Body of pancreas (tissue), 4 donors: ENCODE measurements around the gene LRRC8A. TPM values are rescaled to one million over a fixed set of nuclear protein-coding genes. Genes with fewer than 3 reads are reported as not detected.
"Not testable (repeated sequence)": the region's sequence is repeated elsewhere in the genome, so short reads cannot be mapped to it uniquely, and the experiment has no call there.

Experiments used
- ATAC-seq: fragments of 150-250 bp; one replicate; pipeline ENCODE4 v1.9.1; 2016
- DNase-seq, 4 donors: peaks; one replicate each; pipeline ENCODE4 v3.0.0-alpha.2; 2019
- H3K27ac ChIP-seq, 4 donors: fragments of 200-600 bp; sonication (generic); 1 replicate in 3 of 4; 2 replicates in 1 of 4; pipeline versions ENCODE4 v1.5.1 to v1.6.1; 2016 to 2019; ENCODE audit warnings: mild to moderate bottlenecking in 1 of 4, mixed read lengths in 1 of 4, moderate library complexity in 1 of 4
- H3K27me3 ChIP-seq, 2 donors: fragments of 200-600 bp; sonication (generic); one replicate each; pipeline ENCODE4 v1.6.0; 2016; ENCODE audit warnings: mild to moderate bottlenecking in 1 of 2
- H3K36me3 ChIP-seq, 2 donors: fragments of 200-600 bp; sonication (generic); replicated peaks in 1 of 2; 2 replicates each; pipeline ENCODE4 v1.5.1; 2016; ENCODE audit warnings: low read depth in 2 of 2; ENCODE audit not compliant: insufficient read depth in 1 of 2
- H3K4me1 ChIP-seq: fragments of 200-600 bp; sonication (generic); one replicate; pipeline ENCODE4 v1.6.0; 2016
- H3K4me3 ChIP-seq, 2 donors: fragments of 200-600 bp; sonication (generic); 1 replicate in 1 of 2; 2 replicates in 1 of 2; pipeline ENCODE4 v1.5.1; 2016 to 2019
- H3K9me3 ChIP-seq, 3 donors: fragments of 200-600 bp; sonication (generic); 1 replicate in 2 of 3; 2 replicates in 1 of 3; pipeline ENCODE4 v1.5.1; 2016
- POLR2A ChIP-seq, 3 donors: fragments of 450-650 bp; IDR thresholded peaks; one replicate each; pipeline ENCODE4 v1.6.1; 2016; ENCODE audit warnings: antibody characterized with exemption in 3 of 3, mild to moderate bottlenecking in 2 of 3
- WGBS, 2 donors: methylation state at CpG; one replicate each; pipeline ENCODE4 v1.1.5; 2017; 5-methylcytosine and 5-hydroxymethylcytosine counted together
- intact Hi-C: fragments of 100-400 bp; cut with DNase I; formaldehyde crosslinking; loops from one replicate; pipeline ENCODE4 v1.15.1; 2023
- total RNA-seq, 2 donors: library from RNA; depleted of rRNA; stranded (reverse); fragments of >200 nt; gene quantifications; one replicate each; pipeline ENCODE4 v1.1.0, GENCODE V29; 2016
- TF ChIP-seq, protein P1 (sequence below), 7 experiments: fragments of 450-650 bp in 4 of 7; fragments of 200-600 bp in 3 of 7; sonication (generic) in 3 of 7; IDR thresholded peaks; one replicate each; pipeline ENCODE4 v1.5.1; 2016 to 2019; ENCODE audit warnings: antibody characterized with exemption in 7 of 7

Gene LRRC8A
- total RNA-seq, 2 donors from 2014 or later: 21.0 to 23.7 TPM

DNA sequence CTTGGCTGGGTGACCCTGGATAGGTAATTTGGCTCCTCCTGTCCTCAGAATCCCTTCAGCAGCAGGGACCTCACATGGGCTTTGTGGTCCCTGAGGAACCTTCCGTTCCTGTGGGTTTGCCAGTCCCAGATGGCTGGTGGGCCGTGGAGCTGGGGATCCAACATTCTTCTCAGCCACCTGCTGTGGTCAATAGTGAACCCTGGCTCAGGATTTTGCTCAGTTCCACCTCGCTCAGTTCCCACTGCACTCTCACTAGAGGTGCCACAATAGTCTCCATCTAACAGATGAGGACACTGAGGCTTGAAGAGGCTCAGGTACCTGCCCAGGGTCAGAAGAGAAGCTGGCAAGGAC lies 35.3 kb upstream of the LRRC8A start:
- intact Hi-C loops: loop anchor here (5.0 kb wide), 1 partner anchor 81 kb away; no protein-coding TSS in a partner anchor
- WGBS, 2 donors: 92 to 94% methylated on average over 3 of the region's 3 CpGs
- DNase-seq: no peak

DNA sequence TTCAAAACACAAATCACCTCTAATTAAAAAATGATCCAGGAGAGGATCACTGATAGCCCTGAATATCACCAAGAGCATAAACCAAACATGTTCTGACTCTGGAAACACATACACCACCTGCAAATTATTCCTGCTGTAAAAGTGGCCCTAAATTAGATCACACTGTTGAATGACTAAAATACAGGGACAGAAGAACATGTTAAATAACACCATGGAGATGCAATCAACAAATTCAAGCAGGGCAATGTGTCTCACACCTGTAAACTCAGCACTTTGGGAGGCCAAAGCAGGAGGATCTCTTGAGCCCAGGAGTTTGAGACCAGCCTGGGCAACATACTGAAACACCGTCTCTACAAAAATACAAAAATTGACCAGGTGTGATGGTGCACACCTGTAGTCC lies 34.1 kb upstream of the LRRC8A start:
- intact Hi-C loops: loop anchor here (5.0 kb wide), 1 partner anchor 79 kb away; no protein-coding TSS in a partner anchor
- H3K27me3 ChIP-seq: no peaks in the 10 kb centered on the region
- H3K9me3 ChIP-seq: no peaks in the 10 kb centered on the region
- no peak overlapping the region for H3K4me3 ChIP-seq
- H3K4me1 ChIP-seq: peaks cover 23% of the 10 kb centered on the region
- H3K27ac ChIP-seq: no peak overlapping the region
- TF ChIP-seq, protein P1, sequence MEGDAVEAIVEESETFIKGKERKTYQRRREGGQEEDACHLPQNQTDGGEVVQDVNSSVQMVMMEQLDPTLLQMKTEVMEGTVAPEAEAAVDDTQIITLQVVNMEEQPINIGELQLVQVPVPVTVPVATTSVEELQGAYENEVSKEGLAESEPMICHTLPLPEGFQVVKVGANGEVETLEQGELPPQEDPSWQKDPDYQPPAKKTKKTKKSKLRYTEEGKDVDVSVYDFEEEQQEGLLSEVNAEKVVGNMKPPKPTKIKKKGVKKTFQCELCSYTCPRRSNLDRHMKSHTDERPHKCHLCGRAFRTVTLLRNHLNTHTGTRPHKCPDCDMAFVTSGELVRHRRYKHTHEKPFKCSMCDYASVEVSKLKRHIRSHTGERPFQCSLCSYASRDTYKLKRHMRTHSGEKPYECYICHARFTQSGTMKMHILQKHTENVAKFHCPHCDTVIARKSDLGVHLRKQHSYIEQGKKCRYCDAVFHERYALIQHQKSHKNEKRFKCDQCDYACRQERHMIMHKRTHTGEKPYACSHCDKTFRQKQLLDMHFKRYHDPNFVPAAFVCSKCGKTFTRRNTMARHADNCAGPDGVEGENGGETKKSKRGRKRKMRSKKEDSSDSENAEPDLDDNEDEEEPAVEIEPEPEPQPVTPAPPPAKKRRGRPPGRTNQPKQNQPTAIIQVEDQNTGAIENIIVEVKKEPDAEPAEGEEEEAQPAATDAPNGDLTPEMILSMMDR (IDR thresholded peaks at IDR 0.05): no peak
- TF ChIP-seq POLR2A (IDR thresholded peaks at IDR 0.05): no peak
- WGBS, 2 donors: 91 to 100% methylated on average over 1 of the region's 1 CpG
- no peak for ATAC-seq
- DNase-seq: no peak
- no peaks in the 10 kb centered on the region for H3K36me3 ChIP-seq

More for the DNA sequence above, 35.3 kb upstream of the LRRC8A start:
- Histone ChIP-seq H3K4me1 (peaks cover 12% of the 10 kb centered on the region), H3K36me3 (no peaks in the 10 kb centered on the region), H3K27me3 (no peaks in the 10 kb centered on the region), H3K4me3 (no peak overlapping the region), H3K9me3 (no peaks in the 10 kb centered on the region), H3K27ac (no peak overlapping the region)
- TF ChIP-seq POLR2A (IDR thresholded peaks at IDR 0.05): no peak
- TF ChIP-seq, protein P1 (IDR thresholded peaks at IDR 0.05): no peak
- no peak for ATAC-seq

DNA sequence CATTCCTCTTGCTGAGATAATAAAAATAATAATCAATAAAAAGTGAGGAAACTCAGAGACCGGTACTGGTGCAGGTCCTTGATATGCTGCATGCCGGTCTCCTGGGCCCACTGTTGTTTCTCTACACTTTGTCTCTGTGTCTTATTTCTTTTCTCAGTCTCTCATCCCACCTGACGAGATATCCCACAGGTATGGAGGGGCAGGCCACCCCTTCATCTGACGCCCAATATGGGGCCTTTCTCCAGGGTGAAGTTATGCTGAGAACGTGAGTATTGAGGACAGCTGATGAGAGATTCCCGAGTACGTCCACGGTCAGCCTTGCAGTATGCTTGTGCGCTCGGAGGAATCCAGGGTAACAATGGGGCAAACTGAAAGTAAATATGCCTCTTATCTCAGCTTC lies 30.9 kb upstream of the LRRC8A start:
- H3K36me3 ChIP-seq, DNase-seq, H3K27me3 ChIP-seq, H3K27ac ChIP-seq, ATAC-seq, intact Hi-C loops, H3K9me3 ChIP-seq, H3K4me3 ChIP-seq: not testable (repeated sequence)
- H3K4me1 ChIP-seq: peaks cover 25% of the 10 kb centered on the region
- 89 to 90% methylated on average over 10 of the region's 10 CpGs for WGBS, 2 donors

DNA sequence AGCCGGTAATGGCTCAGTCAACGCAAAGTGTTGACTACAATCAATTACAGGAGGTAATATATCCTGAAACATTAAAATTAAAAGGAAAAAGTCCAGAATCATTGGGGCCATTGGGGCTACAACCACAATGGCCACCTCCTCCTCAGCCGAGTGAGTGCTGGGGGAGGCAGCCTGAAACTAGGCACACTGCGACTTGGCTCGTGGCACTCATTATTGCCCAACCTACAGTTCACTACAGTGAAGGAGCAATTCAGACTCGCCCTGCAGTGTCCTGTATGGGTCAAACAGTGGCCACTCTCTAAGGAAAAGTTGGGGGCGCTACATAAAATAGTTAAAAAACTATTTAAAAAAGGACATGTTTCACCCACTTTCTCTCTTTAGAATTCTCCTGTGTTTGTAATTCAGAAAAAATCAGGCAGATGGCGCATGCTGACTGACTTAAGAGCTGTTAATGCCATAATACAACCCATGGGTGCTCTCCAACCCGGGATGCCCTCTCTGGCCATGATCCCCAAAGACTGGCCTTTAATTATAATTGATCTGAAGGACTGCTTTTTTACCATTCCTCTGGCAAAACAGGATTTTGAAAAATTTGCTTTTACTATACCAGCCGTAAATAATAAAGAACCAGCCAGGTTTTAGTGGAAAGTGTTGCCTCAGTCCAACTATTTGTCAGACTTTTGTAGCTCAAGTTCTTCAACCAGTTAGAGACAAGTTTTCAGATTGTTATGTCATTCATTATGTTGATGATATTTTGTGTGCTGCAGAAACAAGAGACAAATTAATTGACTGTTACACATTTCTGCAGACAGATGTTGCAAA lies 29.9 kb upstream of the LRRC8A start:
- intact Hi-C loops, H3K4me3 ChIP-seq, H3K27me3 ChIP-seq, H3K27ac ChIP-seq, H3K36me3 ChIP-seq, H3K9me3 ChIP-seq: not testable (repeated sequence)
- 54 to 55% methylated on average over 10 of the region's 10 CpGs for WGBS, 2 donors
- TF ChIP-seq, protein P1 (IDR thresholded peaks at IDR 0.05): peak; percentile 49 to 86 (median 72)
- ATAC-seq: peak; percentile 63
- peak; percentile 47 to 73 (median 62) for DNase-seq
- peaks cover 22% of the 10 kb centered on the region for H3K4me1 ChIP-seq

DNA sequence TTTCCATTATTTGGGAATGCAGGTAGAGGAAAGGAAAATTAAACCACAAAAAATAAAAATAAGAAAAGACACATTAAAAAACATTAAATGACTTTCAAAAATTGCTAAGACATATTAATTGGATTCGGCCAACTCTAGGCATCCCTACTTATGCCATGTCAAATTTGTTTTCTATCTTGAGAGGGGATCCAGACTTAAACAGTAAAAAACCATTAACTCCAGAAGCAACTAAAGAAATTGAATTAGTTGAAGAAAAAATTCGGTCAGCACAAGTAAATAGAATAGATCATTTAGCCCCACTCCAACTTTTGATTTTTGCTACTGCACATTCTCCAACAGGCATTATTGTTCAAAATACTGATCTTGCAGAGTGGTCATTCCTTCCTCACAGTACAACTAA lies 29.3 kb upstream of the LRRC8A start:
- DNase-seq, H3K9me3 ChIP-seq, H3K36me3 ChIP-seq, H3K27me3 ChIP-seq, H3K4me3 ChIP-seq, intact Hi-C loops, ATAC-seq: not testable (repeated sequence)
- Histone ChIP-seq H3K27ac (peak overlapping the region in 2 of 4 donors; percentile 8 to 23), H3K4me1 (peaks cover 22% of the 10 kb centered on the region)
- WGBS, 2 donors: 59 to 75% methylated on average over 2 of the region's 2 CpGs

DNA sequence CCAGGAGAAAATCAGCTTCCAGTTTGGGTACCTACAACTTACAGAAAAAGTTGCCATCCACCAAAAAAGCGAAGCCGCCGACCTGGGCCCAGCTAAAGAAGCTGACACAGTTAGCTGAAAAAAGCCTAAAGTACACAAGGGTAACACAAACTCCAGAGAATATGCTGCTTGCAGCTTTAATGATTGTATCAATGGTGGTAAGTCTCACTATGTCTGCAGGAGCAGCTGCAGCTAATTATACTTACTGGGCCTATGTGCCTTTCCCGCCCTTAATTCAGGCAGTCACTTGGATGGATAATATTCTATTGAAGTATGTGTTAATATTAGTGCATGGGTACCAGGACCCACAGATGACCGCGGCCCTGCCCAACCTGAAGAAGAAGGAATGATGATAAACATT lies 27.5 kb upstream of the LRRC8A start:
- H3K27ac ChIP-seq, H3K36me3 ChIP-seq, H3K27me3 ChIP-seq, intact Hi-C loops, ATAC-seq, H3K4me3 ChIP-seq, H3K9me3 ChIP-seq, DNase-seq: not testable (repeated sequence)
- H3K4me1 ChIP-seq: peaks cover 22% of the 10 kb centered on the region
- 92 to 98% methylated on average over 4 to 6 of the region's 6 CpGs for WGBS, 2 donors

DNA sequence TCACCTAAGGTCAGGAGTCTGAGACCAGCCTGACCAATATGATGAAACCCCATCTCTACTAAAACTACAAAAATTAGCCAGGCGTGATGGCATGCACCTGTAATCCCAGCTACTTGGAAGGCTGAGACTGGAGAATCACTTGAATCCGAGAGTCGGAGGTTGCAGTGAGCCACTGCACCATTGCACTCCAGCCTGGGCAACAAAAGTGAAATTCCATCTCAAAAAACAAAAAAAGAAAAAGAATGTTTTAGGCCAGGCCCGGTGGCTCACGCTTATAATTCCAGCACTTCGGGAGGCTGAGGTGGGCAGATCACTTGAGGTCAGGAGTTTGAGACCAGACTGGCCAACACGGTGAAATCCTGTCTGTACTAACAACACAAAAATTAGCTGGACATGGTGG lies 23.5 kb upstream of the LRRC8A start:
- 77 to 95% methylated on average over 6 to 7 of the region's 7 CpGs for WGBS, 2 donors
- H3K27me3 ChIP-seq, H3K9me3 ChIP-seq, H3K27ac ChIP-seq, intact Hi-C loops, ATAC-seq, H3K4me3 ChIP-seq, H3K36me3 ChIP-seq, DNase-seq: not testable (repeated sequence)
- peaks cover 24% of the 10 kb centered on the region for H3K4me1 ChIP-seq
